BJ (cell line): ENCODE data around the gene FGF5. TPM values are rescaled to one million over a fixed set of nuclear protein-coding genes. Genes with fewer than 3 reads are reported as not detected.

Experiments
- CTCF ChIA-PET: fragments of 350-600 bp; formaldehyde crosslinking; extraction: SDS; loops from one replicate; lab custom pipeline; 2021; ENCODE audit warnings: antibody characterized with exemption, inconsistent platforms; lab: Yijun Ruan, JAX
- POLR2A ChIA-PET: fragments of 300-600 bp; sonication (Branson Sonifier 250); formaldehyde crosslinking; extraction: SDS; loops from one replicate; lab custom pipeline; 2021; ENCODE audit warnings: antibody characterized with exemption; lab: Charles Lee
- DNase-seq: peaks from one replicate; pipeline ENCODE4 v3.0.0-alpha.2; 2011; ENCODE audit warnings: low read depth
- H3K27me3 ChIP-seq: 2 replicates; pipeline ENCODE4 v1.6.0; 2011; ENCODE audit warnings: low read length; ENCODE audit not compliant: control insufficient read depth, insufficient read depth
- H3K36me3 ChIP-seq: 2 replicates; pipeline ENCODE4 v1.5.1; 2011; ENCODE audit warnings: low read length; ENCODE audit not compliant: control insufficient read depth, insufficient read depth
- H3K4me3 ChIP-seq: 2 replicates; pipeline ENCODE4 v1.5.1; 2011; ENCODE audit warnings: low read depth, mild to moderate bottlenecking, control low read depth, low read length
- CTCF ChIP-seq: IDR thresholded peaks from 2 replicates; pipeline ENCODE4 v1.5.1; 2011; ENCODE audit warnings: low read depth, mild to moderate bottlenecking, control low read depth, inconsistent platforms, low read length, moderate library complexity; ENCODE audit not compliant: insufficient read depth
- polyA plus RNA-seq: library from polyadenylated mRNA; depleted of rRNA; stranded (reverse); fragments of >200 nt; gene quantifications from 2 replicates; pipeline ENCODE4 v1.2.3, GENCODE V29; 2011

The FGF5 gene
- polyA plus RNA-seq, 1 experiment, result 43.7 TPM

- no peaks in the 10 kb centered on the region for H3K27me3 ChIP-seq
- no peak overlapping the region for H3K4me3 ChIP-seq
- ChIA-PET CTCF (interaction anchor here (0.6 to 1.3 kb wide), 3 partner anchors 11 to 48 kb away, joined by 3 to 5 read pairs (median 3); no protein-coding TSS in a partner anchor), POLR2A (interaction anchor here (0.6 kb wide), 1 partner anchor 21 kb away, joined by 5 read pairs; no protein-coding TSS in a partner anchor)
- DNase-seq, result no peak
- H3K36me3 ChIP-seq, result no peaks in the 10 kb centered on the region
- TF ChIP-seq CTCF, result no peak
Observed at GRCh38 chr4:80252427-80252826, 14.0 kb upstream of the FGF5 start.

DNA sequence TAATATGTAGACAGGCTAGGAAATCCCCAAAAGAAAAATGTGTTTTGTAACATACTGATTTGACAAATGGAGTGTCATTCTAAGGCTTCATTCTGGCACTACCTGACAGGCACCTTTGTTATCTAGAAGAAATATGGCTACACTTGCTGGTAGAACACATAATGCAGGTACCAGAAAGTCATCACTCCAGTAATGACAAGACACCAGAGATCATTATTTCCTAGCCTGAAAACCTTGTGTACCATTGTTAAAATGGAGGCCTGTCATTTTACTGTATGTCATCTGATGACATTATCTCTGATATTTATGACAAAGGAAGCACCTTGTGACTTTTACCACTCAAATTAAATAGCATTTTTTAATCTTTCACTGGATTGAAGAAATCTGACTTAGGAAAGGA lies 13.5 kb upstream of the FGF5 start:
- H3K4me3 ChIP-seq, result no peak overlapping the region
- CTCF ChIA-PET, result interaction anchor here (1.3 kb wide), 1 partner anchor 12 kb away, joined by 5 read pairs; no protein-coding TSS in a partner anchor
- POLR2A ChIA-PET, result no interaction called here
- TF ChIP-seq CTCF, result no peak
- no peak for DNase-seq
- no peaks in the 10 kb centered on the region for H3K36me3 ChIP-seq
- no peaks in the 10 kb centered on the region for H3K27me3 ChIP-seq

DNA sequence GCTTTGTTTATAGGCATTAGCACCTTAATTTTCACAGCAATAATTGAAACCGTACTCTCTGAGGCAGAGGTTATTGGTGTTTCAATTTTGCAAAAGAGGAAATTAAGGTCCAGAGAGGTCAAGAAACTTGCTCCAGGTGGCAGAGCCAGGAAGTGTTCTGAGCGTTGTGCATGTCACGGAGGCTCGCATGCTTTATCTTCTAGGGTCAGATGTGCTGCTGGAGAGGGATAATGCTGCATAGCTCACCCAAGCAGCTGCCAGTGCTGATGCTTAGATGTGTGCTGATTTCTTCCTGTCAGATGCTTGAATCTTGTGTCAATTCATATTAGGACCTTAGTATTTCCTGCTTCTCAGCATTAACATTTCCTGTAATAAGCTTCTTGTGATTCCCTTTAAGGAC lies 13.0 kb upstream of the FGF5 start:
- TF ChIP-seq CTCF, result no peak
- no peak for DNase-seq
- Histone ChIP-seq H3K27me3 (no peaks in the 10 kb centered on the region), H3K4me3 (no peak overlapping the region), H3K36me3 (no peaks in the 10 kb centered on the region)
- POLR2A ChIA-PET, result no interaction called here
- CTCF ChIA-PET, result no interaction called here

- TF ChIP-seq CTCF, result no peak
- POLR2A ChIA-PET, result no interaction called here
- DNase-seq, result no peak
- CTCF ChIA-PET, result no interaction called here
- H3K36me3 ChIP-seq, result no peaks in the 10 kb centered on the region
- H3K27me3 ChIP-seq, result no peaks in the 10 kb centered on the region
- H3K4me3 ChIP-seq, result no peak overlapping the region
Observed at GRCh38 chr4:80254114-80254513, 12.3 kb upstream of the FGF5 start.

GRCh38 chr4:80255329-80256095 lies 11.0 kb upstream of the FGF5 start:
- ChIA-PET POLR2A (interaction anchor here (0.6 kb wide), 1 partner anchor 11 kb away, joined by 4 read pairs; the partner anchor contains the start of gene FGF5), CTCF (interaction anchor here (1.0 to 1.9 kb wide), 4 partner anchors 10 to 35 kb away, joined by 3 to 6 read pairs (median 4); partner anchors contain the start of gene FGF5)
- DNase-seq, result peak; percentile 39
- Histone ChIP-seq H3K4me3 (no peak overlapping the region), H3K36me3 (no peaks in the 10 kb centered on the region), H3K27me3 (no peaks in the 10 kb centered on the region)
- TF ChIP-seq CTCF, result no peak
